PC-9 (cell line): ENCODE data around the gene KIR3DL3. TPM values are rescaled to one million over a fixed set of nuclear protein-coding genes. Genes with fewer than 3 reads are reported as not detected.
A peak's percentile ranks its signal among the peaks of the same experiment; 100 is the strongest.
"Not testable (repeated sequence)": the region's sequence is repeated elsewhere in the genome, so short reads cannot be mapped to it uniquely, and the experiment has no call there.

Experiments used
- Bru-seq: library from RNA; stranded (reverse); fragments of 400-500 nt; gene quantifications from one replicate; lab custom pipeline; 2021; lab: Mats Ljungman, UMichigan
- BruChase-seq, 2 experiments: library from RNA; stranded (reverse); fragments of 400-500 nt; gene quantifications; one replicate each; lab custom pipeline; 2021; lab: Mats Ljungman, UMichigan
- BruUV-seq: library from RNA; stranded (reverse); fragments of 400-500 nt; replicated peaks from 2 replicates; lab custom pipeline; 2021; lab: Mats Ljungman, UMichigan
- CTCF ChIA-PET: fragments of 300-600 bp; sonication (Branson Sonifier 250); formaldehyde crosslinking; loops from one replicate; lab custom pipeline; 2022; ENCODE audit warnings: antibody characterized with exemption; lab: Charles Lee
- POLR2A ChIA-PET: fragments of 300-600 bp; sonication (Branson Sonifier 250); formaldehyde crosslinking; loops from one replicate; lab custom pipeline; 2022; ENCODE audit warnings: antibody characterized with exemption; ENCODE audit not compliant: unreplicated experiment; lab: Charles Lee
- DNase-seq, 2 experiments: peaks; one replicate each; pipeline versions ENCODE4 v3.0.0 to v3.0.0-alpha.2; 2015 to 2022; ENCODE audit warnings: mixed read lengths in 1 of 2
- H2AFZ ChIP-seq: fragments of 200-600 bp; sonication (generic); 2 replicates; pipeline ENCODE4 v1.8.1; 2017; ENCODE audit warnings: antibody characterized with exemption
- H3F3A ChIP-seq: fragments of 200-600 bp; sonication (generic); 2 replicates; pipeline ENCODE4 v1.8.1; 2017; ENCODE audit warnings: antibody characterized with exemption, mild to moderate bottlenecking, low read depth; ENCODE audit not compliant: insufficient read depth
- H3K27ac ChIP-seq: fragments of 200-600 bp; sonication (generic); 2 replicates; pipeline ENCODE4 v1.6.1; 2016; ENCODE audit warnings: mixed run types
- H3K27me3 ChIP-seq: fragments of 200-600 bp; sonication (generic); 2 replicates; pipeline ENCODE4 v1.6.1; 2016; ENCODE audit warnings: low read depth, mixed run types; ENCODE audit not compliant: insufficient read depth
- H3K36me3 ChIP-seq: fragments of 200-600 bp; sonication (generic); 2 replicates; pipeline ENCODE4 v1.6.1; 2016; ENCODE audit warnings: low read depth, mixed run types
- H3K4me1 ChIP-seq: fragments of 200-600 bp; sonication (generic); replicated peaks from 2 replicates; pipeline ENCODE4 v1.6.1; 2016; ENCODE audit warnings: mixed run types; ENCODE audit not compliant: insufficient read depth
- H3K4me2 ChIP-seq: fragments of 200-600 bp; sonication (generic); 2 replicates; pipeline ENCODE4 v1.6.1; 2017; ENCODE audit warnings: mixed run types
- H3K4me3 ChIP-seq: fragments of 200-600 bp; sonication (generic); 2 replicates; pipeline ENCODE4 v1.6.1; 2016; ENCODE audit warnings: mixed run types
- H3K79me2 ChIP-seq: fragments of 200-600 bp; sonication (generic); 2 replicates; pipeline ENCODE4 v1.6.1; 2017; ENCODE audit warnings: low read depth, mixed run types
- H3K9me2 ChIP-seq: fragments of 200-600 bp; sonication (generic); 2 replicates; pipeline ENCODE4 v1.8.1; 2017; ENCODE audit warnings: mild to moderate bottlenecking; ENCODE audit not compliant: insufficient read depth
- H3K9me3 ChIP-seq: fragments of 200-600 bp; sonication (generic); 2 replicates; pipeline ENCODE4 v1.8.1; 2016; ENCODE audit warnings: low read depth; ENCODE audit not compliant: insufficient read depth
- H4K20me1 ChIP-seq: fragments of 200-600 bp; sonication (generic); 2 replicates; pipeline ENCODE4 v1.8.1; 2017; ENCODE audit not compliant: insufficient read depth
- CTCF ChIP-seq: fragments of 200-600 bp; sonication (generic); conservative IDR thresholded peaks from 2 replicates; pipeline ENCODE4 v1.6.1; 2017; ENCODE audit warnings: mixed run types, antibody characterized with exemption, mild to moderate bottlenecking, moderate library complexity
- EZH2 ChIP-seq: fragments of 200-600 bp; sonication (generic); IDR thresholded peaks from 2 replicates; pipeline ENCODE4 v1.8.0; 2017; ENCODE audit warnings: antibody characterized with exemption, low read depth
- intact Hi-C: fragments of 100-400 bp; cut with micrococcal nuclease; formaldehyde crosslinking; loops from one replicate; pipeline ENCODE4 v1.10.0; 2022; ENCODE audit not compliant: unreplicated experiment
- long read RNA-seq: library from polyadenylated mRNA; stranded (forward); transcript quantifications from one replicate; pipeline ENCODE4 v2.0.0, GENCODE V29; 2022
- total RNA-seq: library from RNA; stranded (reverse); gene quantifications from 2 replicates; pipeline ENCODE4 v1.2.3, GENCODE V29; 2021

Gene KIR3DL3
- total RNA-seq (not detected in 2 replicates), Bru-seq, nascent RNA (not detected), BruChase-seq, experiment 1, labeled RNA remaining after a 2-hour chase (not detected), BruChase-seq, experiment 2, labeled RNA remaining after a 6-hour chase (not detected)
- long read RNA-seq = 0 reads

- CTCF ChIA-PET = no interaction called here
- H3K9me3 ChIP-seq = peaks cover 9% of the 10 kb centered on the region
- H3K79me2 ChIP-seq = no peaks in the 10 kb centered on the region
- no peak within 1 kb of the TSS for H3K4me3 ChIP-seq
- no peak for DNase-seq
- BruUV-seq = no TSS peak
- 0 out of 2 replicates have a peak, but pooled peaks cover 3% of the 10 kb centered on the region for H3K9me2 ChIP-seq
- H2AFZ ChIP-seq = no peak within 1 kb of the TSS
- no peak within 1 kb of the TSS for H3K27ac ChIP-seq
- no peaks in the 10 kb centered on the region for H3K4me1 ChIP-seq
- TF ChIP-seq EZH2 (no peak), CTCF (no peak)
- POLR2A ChIA-PET = no interaction called here
- intact Hi-C loops = no loop called here
- no peak within 1 kb of the TSS for H3K4me2 ChIP-seq
- H4K20me1 ChIP-seq = no peaks in the 10 kb centered on the region
- no peaks in the 10 kb centered on the region for H3F3A ChIP-seq
- H3K36me3 ChIP-seq = no peaks in the 10 kb centered on the region
- peaks cover 25% of the 10 kb centered on the region for H3K27me3 ChIP-seq
Measured at GRCh38 chr19:54724142-54724541, at the start of gene KIR3DL3. Gene KIR3DL3, plus strand, starts transcription at chr19:54724442. Its CDS starts 55 bp downstream, at chr19:54724497.

- H3K4me3 ChIP-seq, H3K9me3 ChIP-seq, H3K36me3 ChIP-seq, H3K4me2 ChIP-seq, H3K9me2 ChIP-seq, CTCF ChIA-PET, H4K20me1 ChIP-seq, H2AFZ ChIP-seq, H3F3A ChIP-seq, POLR2A ChIA-PET, BruUV-seq, H3K27ac ChIP-seq, DNase-seq, H3K4me1 ChIP-seq, H3K79me2 ChIP-seq: not testable (repeated sequence)
- intact Hi-C loops = loop anchor here (10.0 kb wide), 1 partner anchor 488 kb away; the partner anchor contains the start of gene DNAAF3
- peak; percentile 93 for TF ChIP-seq CTCF
- peaks cover 42% of the 10 kb centered on the region for H3K27me3 ChIP-seq
Measured at GRCh38 chr19:54676210-54676834, 47.9 kb upstream of the KIR3DL3 start.

- ChIA-PET CTCF (no interaction called here), POLR2A (no interaction called here)
- Histone ChIP-seq H2AFZ (no peak overlapping the region), H3K9me3 (no peaks in the 10 kb centered on the region; the same call in 1 of the 2 replicates), H3F3A (no peaks in the 10 kb centered on the region), H3K27me3 (peaks cover 41% of the 10 kb centered on the region), H3K79me2 (no peaks in the 10 kb centered on the region), H3K27ac (no peak overlapping the region), H3K4me2 (no peak overlapping the region), H3K36me3 (no peaks in the 10 kb centered on the region), H3K9me2 (no peaks in the 10 kb centered on the region), H3K4me1 (no peaks in the 10 kb centered on the region), H3K4me3 (no peak overlapping the region), H4K20me1 (no peaks in the 10 kb centered on the region)
- no peak for DNase-seq
- no TSS peak for BruUV-seq
- TF ChIP-seq EZH2 (no peak), CTCF (no peak)
- intact Hi-C loops = loop anchor here (10.0 kb wide), 1 partner anchor 488 kb away; the partner anchor contains the start of gene DNAAF3
Measured at GRCh38 chr19:54677217-54677616, 47.0 kb upstream of the KIR3DL3 start.

- H3K4me3 ChIP-seq, H3K36me3 ChIP-seq, POLR2A ChIA-PET, H3K27ac ChIP-seq, H3K9me2 ChIP-seq, BruUV-seq, H3K4me2 ChIP-seq, intact Hi-C loops, H3F3A ChIP-seq, H2AFZ ChIP-seq, H3K9me3 ChIP-seq, H3K79me2 ChIP-seq, H4K20me1 ChIP-seq, H3K4me1 ChIP-seq, DNase-seq, CTCF ChIA-PET: not testable (repeated sequence)
- peaks cover 48% of the 10 kb centered on the region for H3K27me3 ChIP-seq
Measured at GRCh38 chr19:54681596-54681995, 42.6 kb upstream of the KIR3DL3 start.
